Lower leg skin (tissue), 3 donors: ENCODE measurements around the gene CHN2.

ENCODE experiments used
- CTCF ChIP-seq, 3 donors: fragments of 450-650 bp; IDR thresholded peaks; one replicate each; pipeline ENCODE4 v1.5.1; 2016; ENCODE audit warnings: antibody characterized with exemption in 3 of 3, mild to moderate bottlenecking in 3 of 3, moderate library complexity in 2 of 3
- POLR2A ChIP-seq, 2 donors: fragments of 450-650 bp; IDR thresholded peaks; one replicate each; pipeline ENCODE4 v1.6.1; 2016 to 2017; ENCODE audit warnings: antibody characterized with exemption in 2 of 2, mild to moderate bottlenecking in 1 of 2, moderate library complexity in 1 of 2

GRCh38 chr7:29371472-29371871 is 176.9 kb downstream of the CHN2 start:
- no peak for TF ChIP-seq CTCF (IDR thresholded peaks at IDR 0.05)
- no peak for TF ChIP-seq POLR2A (IDR thresholded peaks at IDR 0.05)
